Mesothelial cell of epicardium (in vitro differentiated cells): ENCODE data around the gene ISYNA1. TPM values are rescaled to one million over a fixed set of nuclear protein-coding genes. Genes with fewer than 3 reads are reported as not detected.

Experiments
- DNase-seq, 2 experiments: peaks; one replicate each; pipeline ENCODE4 v3.0.0; 2021; ENCODE audit warnings: low spot score in 2 of 2; ENCODE audit not compliant: unreplicated experiment in 2 of 2
- H3K27ac Mint-ChIP-seq: 2 replicates; pipeline ENCODE4 v1.8.0; 2021; ENCODE audit warnings: mixed read lengths
- H3K27me3 Mint-ChIP-seq: 2 replicates; pipeline ENCODE4 v1.8.0; 2021; ENCODE audit warnings: low read depth, mixed read lengths
- H3K36me3 Mint-ChIP-seq: 2 replicates; pipeline ENCODE4 v1.8.0; 2021; ENCODE audit warnings: mixed read lengths
- H3K4me1 Mint-ChIP-seq: 2 replicates; pipeline ENCODE4 v1.8.0; 2021; ENCODE audit warnings: mixed read lengths
- H3K4me3 Mint-ChIP-seq: 2 replicates; pipeline ENCODE4 v1.8.0; 2021; ENCODE audit warnings: mild to moderate bottlenecking, moderate library complexity, mixed read lengths
- H3K9me3 Mint-ChIP-seq: 2 replicates; pipeline ENCODE4 v1.8.0; 2021; ENCODE audit warnings: mixed read lengths
- total RNA-seq: library from RNA; stranded (reverse); gene quantifications from 3 replicates; pipeline ENCODE4 v1.2.1, GENCODE V29; 2021
- TF ChIP-seq, protein P1 (sequence below): fragments of 200-600 bp; sonication (generic); IDR thresholded peaks from one replicate; pipeline ENCODE4 v1.5.0; 2021; ENCODE audit warnings: antibody characterized with exemption; ENCODE audit not compliant: unreplicated experiment

The ISYNA1 gene
- total RNA-seq, 1 donor from 2014 or later, result 826 TPM

DNA sequence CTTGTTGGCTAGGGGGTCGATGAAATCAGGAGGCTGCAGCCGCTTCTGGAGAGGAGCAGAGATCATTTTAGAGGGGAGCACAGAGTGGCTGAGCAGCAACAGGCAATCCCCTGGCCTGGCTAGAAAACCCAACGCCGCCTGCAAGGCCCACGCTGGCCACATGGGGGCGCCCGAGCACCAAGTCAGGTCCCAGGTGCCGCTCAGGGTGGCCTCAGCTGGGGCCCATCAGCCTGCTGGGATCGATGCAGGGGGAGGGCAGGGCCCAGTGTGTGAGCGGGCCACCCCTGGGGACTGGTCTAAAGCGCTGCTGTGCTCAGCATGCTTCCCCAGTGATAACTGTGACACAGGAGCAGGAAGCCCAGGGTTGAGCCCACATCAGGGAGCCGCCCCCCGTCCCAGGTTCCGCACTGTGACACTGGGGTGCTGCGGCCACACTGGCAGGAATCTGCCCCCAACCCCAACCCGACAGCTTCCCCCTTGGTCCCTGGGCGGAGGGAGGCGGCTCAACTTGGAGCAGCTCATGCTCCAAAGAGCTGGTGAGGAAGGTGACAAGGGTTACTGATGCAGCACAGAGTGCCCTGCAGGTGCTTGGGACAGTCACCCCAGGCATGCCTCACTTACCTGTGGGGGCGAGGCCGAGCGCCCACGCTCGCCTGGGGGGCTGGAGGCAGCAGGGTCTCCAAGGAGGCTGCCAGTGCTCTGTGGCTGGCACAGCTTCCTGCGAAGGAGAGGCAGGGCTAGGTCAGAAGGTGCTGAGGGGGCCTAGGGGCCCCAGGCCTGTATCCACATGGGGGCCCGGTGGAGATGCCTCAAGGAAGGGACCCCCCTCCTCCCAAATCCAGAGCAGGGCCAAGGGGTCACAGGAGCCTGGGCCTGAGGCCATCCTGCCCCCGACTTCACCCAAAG, 13.3 kb upstream of the ISYNA1 start:
- peak; percentile 79 to 97 for DNase-seq
- no peak overlapping the region for H3K4me3 Mint-ChIP-seq
- TF ChIP-seq, protein P1, sequence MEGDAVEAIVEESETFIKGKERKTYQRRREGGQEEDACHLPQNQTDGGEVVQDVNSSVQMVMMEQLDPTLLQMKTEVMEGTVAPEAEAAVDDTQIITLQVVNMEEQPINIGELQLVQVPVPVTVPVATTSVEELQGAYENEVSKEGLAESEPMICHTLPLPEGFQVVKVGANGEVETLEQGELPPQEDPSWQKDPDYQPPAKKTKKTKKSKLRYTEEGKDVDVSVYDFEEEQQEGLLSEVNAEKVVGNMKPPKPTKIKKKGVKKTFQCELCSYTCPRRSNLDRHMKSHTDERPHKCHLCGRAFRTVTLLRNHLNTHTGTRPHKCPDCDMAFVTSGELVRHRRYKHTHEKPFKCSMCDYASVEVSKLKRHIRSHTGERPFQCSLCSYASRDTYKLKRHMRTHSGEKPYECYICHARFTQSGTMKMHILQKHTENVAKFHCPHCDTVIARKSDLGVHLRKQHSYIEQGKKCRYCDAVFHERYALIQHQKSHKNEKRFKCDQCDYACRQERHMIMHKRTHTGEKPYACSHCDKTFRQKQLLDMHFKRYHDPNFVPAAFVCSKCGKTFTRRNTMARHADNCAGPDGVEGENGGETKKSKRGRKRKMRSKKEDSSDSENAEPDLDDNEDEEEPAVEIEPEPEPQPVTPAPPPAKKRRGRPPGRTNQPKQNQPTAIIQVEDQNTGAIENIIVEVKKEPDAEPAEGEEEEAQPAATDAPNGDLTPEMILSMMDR, result peak; percentile 99
- peaks cover 18% of the 10 kb centered on the region for H3K36me3 Mint-ChIP-seq
- no peaks in the 10 kb centered on the region for H3K9me3 Mint-ChIP-seq
- H3K27me3 Mint-ChIP-seq, result no peaks in the 10 kb centered on the region
- H3K27ac Mint-ChIP-seq, result peak overlapping the region; percentile 61
- H3K4me1 Mint-ChIP-seq, result peaks cover 8% of the 10 kb centered on the region

DNA sequence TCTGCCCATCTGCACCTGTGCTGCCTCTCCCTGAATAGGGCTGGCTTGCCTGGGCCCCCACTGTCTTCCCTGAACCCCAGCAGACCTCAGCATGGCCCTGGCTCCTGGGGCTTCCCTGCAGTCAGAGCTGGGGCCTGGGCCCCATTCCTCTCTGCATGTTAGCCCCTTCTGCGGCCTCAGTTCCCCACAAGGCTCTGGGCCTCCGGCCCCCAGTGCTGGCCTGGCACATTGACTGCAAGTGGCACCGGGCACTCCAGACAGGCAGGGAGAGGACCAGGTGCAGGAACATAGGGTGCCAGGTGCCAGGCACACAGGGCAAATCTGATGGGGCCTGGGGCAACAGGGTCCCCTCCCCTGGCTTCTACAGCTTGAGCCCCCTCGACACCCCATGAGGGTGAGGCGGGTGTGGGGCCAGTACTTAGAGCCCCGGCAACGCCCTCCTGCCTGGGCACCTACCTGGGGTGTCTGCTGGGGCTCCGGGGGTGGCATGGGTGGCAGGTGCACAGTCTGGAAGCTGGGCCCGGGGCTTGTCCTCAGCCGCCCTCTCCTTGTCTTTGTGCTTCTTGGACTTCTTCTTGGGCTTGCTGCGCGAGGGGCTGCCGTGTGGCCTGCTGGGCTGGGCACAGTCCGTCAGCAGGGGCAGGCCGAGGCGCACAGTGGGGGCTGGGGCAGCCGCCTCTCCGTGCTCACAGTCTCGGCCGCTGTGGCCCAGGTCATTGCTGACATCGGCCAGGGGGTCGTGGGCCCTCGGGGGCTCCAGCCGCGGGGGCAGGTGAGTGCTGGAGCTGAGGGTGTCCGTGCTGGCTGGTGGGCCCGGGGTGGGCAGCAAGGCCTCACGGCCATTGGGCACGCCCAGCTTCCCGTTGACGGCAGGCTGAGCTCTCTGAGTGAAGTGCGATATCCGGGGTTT, 12.3 kb upstream of the ISYNA1 start:
- H3K9me3 Mint-ChIP-seq, result no peaks in the 10 kb centered on the region
- peak overlapping the region; percentile 61 for H3K27ac Mint-ChIP-seq
- TF ChIP-seq, protein P1, result no peak
- H3K36me3 Mint-ChIP-seq, result peaks cover 14% of the 10 kb centered on the region
- H3K4me1 Mint-ChIP-seq, result peaks cover 8% of the 10 kb centered on the region
- H3K4me3 Mint-ChIP-seq, result no peak overlapping the region
- no peaks in the 10 kb centered on the region for H3K27me3 Mint-ChIP-seq
- no peak for DNase-seq

DNA sequence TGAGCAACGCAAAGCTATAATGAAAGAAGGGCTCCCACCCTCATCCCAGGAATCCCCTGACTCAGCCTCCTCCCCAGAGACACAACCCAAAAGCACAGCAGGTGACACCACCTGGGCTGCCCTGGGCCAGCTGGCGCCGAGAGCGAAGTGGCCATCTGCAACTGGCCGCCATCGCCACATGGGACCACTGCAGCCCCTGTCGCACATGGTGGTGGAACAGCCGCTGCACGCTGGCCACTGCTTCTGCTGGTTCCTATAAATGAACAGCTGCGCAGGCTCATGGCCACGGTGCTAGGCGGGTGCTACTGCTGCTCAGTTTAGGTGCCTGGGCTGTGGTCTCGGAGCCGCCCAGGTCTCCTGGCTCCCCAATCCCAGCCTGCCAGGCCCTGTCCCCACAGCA, 11.6 kb upstream of the ISYNA1 start:
- Mint-ChIP-seq H3K4me3 (no peak overlapping the region), H3K36me3 (peaks cover 14% of the 10 kb centered on the region), H3K9me3 (no peaks in the 10 kb centered on the region), H3K27me3 (no peaks in the 10 kb centered on the region), H3K4me1 (peaks cover 8% of the 10 kb centered on the region), H3K27ac (no peak overlapping the region)
- no peak for DNase-seq
- TF ChIP-seq, protein P1, result no peak

DNA sequence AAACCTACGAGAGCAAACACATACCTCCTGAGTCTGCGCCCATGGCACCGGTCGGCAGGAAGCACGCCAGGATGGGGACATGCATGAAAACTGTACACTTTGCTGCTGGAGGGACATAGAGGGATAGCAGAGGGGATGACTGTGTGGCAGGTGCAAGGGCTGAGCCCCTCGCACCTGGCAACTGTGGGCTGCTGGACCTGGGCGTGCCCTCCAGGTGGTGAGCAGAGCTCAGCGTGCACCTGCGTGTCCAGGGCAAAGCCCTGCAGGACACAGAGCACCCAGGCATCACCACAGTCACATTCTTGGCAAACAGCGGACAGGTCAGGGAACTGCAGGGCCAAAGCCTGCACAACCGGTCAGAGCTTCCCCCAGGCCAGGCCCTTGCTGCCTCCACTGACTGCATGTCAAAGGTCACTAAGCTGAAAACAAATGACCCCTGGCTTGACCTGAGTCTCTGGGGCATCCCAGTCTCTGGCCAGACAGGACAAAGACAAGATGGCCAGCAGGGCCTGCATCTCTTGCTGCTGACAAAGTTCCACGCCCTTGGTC, 9.0 kb upstream of the ISYNA1 start:
- no peak for DNase-seq
- peak overlapping the region; percentile 72 for H3K27ac Mint-ChIP-seq
- TF ChIP-seq, protein P1, result no peak
- H3K27me3 Mint-ChIP-seq, result no peaks in the 10 kb centered on the region
- H3K36me3 Mint-ChIP-seq, result peaks cover 6% of the 10 kb centered on the region
- peaks cover 16% of the 10 kb centered on the region for H3K4me1 Mint-ChIP-seq
- no peak overlapping the region for H3K4me3 Mint-ChIP-seq
- H3K9me3 Mint-ChIP-seq, result no peaks in the 10 kb centered on the region

DNA sequence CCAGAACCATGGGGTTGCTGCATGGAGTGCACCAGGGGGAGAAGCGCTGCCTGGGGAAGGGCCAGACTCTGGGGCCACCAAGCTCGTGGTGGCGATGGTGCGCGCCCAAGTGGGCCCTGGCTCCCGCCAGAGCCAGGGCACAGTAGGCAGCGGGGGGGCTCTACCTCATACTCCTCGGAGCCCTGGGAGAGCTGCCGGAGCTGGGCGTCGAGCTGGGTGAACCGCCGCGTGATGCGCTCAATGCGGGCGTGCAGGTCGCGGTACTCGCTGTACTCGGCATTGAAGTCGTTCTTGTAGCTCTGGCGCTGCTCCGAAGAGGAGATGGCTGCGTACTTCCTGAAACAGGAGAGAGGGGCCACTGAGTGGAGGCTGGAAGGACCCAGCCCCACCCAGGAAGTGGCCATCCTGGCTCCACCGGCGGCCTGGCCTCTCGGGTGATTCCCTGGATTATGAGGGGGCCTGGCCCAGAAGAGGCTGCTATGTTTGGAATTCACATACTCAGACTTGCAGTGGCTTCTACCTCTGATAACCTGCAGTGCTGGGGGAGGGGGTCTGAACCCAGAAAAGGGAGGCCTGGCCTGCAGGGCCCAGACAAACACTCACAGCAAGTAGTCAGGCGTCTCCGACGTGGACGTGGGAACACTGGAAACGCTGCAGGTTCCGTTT, 8.3 kb upstream of the ISYNA1 start:
- Mint-ChIP-seq H3K9me3 (no peaks in the 10 kb centered on the region), H3K4me1 (peaks cover 16% of the 10 kb centered on the region), H3K27me3 (no peaks in the 10 kb centered on the region), H3K27ac (peak overlapping the region; percentile 72), H3K4me3 (no peak overlapping the region), H3K36me3 (peaks cover 6% of the 10 kb centered on the region)
- DNase-seq, result no peak
- TF ChIP-seq, protein P1, result no peak
